ENCODE measurements around the gene PACRGL. TPM values are rescaled to one million over a fixed set of nuclear protein-coding genes. Genes with fewer than 3 reads are reported as not detected.

PACRGL gene
- total RNA-seq, 1 experiment from 2014 or later: 13.5 TPM

DNA sequence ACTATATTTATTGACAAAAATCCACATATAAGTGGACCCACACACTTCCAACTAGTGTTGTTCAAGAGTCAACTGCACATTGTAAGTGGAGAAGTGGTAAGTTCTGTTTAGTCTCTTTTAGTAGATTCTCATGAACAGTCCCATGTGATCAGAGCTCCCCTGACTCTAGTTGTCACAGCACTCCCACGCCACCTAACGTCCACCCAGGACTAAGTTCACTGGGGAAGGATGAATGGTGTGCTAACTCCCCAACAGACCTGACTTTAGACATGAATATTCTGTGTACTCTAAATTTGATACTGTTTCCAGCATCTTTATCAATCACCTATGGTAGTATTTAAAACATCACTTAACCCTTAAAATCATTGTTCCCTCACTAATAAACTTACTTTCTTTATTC is 59.8 kb downstream of the PACRGL start:
- no peaks in the 10 kb centered on the region for H3K9me3 Mint-ChIP-seq
- peak; percentile 24 for DNase-seq (ENCODE audit: low spot score)
- ATAC-seq: peak; percentile 65
- no peaks in the 10 kb centered on the region for H3K36me3 Mint-ChIP-seq
- no peaks in the 10 kb centered on the region for H3K27me3 Mint-ChIP-seq (ENCODE audit: low read depth)
- H3K4me1 Mint-ChIP-seq: no peaks in the 10 kb centered on the region
- no peak for TF ChIP-seq IRF2 (CRISPR knock-in tag; IDR thresholded peaks at IDR 0.05; ENCODE audit: borderline replicate concordance, low read depth)
- TF ChIP-seq, protein P1, sequence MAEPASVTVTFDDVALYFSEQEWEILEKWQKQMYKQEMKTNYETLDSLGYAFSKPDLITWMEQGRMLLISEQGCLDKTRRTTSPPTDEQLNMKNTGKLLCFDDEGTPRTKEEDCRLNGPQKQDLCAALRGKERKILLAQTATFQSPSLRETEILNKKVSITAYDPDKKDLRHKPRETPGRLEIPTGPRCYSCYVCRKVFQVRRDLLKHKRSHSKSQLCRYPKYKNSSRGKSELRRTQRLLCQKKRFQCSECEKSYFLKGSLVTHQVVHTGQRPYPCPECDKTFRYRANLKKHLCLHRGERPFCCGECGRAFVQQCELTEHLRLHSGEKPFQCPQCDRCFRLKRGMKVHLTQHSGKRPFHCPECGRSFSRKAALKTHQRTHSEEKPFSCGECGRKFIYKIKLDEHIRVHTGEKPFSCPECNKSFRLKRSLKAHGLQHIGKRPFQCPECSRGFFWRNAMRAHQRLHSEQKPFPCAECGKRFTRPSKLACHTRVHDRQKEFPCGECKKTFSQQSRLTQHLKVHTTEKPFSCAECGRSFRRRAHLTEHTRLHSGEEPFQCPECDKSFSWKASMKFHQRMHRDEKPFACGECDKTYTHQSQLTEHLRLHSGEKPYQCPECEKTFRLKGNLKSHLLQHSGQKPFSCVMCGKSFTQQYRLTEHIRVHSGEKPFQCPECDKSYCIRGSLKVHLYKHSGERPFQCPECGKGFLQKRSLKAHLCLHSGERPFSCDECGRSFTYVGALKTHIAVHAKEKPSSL (CRISPR knock-in tag; conservative IDR thresholded peaks at IDR 0.05): no peak
- no peak for TF ChIP-seq ZBTB21 (CRISPR knock-in tag; IDR thresholded peaks at IDR 0.05; ENCODE audit: borderline replicate concordance)
- no peak for TF ChIP-seq NFE2L1 (CRISPR knock-in tag; IDR thresholded peaks at IDR 0.05)
- no peak for TF ChIP-seq ZNF219 (CRISPR knock-in tag; IDR thresholded peaks at IDR 0.05; ENCODE audit: borderline replicate concordance)
- TF ChIP-seq, protein P2, sequence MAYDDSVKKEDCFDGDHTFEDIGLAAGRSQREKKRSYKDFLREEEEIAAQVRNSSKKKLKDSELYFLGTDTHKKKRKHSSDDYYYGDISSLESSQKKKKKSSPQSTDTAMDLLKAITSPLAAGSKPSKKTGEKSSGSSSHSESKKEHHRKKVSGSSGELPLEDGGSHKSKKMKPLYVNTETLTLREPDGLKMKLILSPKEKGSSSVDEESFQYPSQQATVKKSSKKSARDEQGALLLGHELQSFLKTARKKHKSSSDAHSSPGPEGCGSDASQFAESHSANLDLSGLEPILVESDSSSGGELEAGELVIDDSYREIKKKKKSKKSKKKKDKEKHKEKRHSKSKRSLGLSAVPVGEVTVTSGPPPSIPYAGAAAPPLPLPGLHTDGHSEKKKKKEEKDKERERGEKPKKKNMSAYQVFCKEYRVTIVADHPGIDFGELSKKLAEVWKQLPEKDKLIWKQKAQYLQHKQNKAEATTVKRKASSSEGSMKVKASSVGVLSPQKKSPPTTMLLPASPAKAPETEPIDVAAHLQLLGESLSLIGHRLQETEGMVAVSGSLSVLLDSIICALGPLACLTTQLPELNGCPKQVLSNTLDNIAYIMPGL (CRISPR knock-in tag; IDR thresholded peaks at IDR 0.05): no peak
- TF ChIP-seq, protein P3, sequence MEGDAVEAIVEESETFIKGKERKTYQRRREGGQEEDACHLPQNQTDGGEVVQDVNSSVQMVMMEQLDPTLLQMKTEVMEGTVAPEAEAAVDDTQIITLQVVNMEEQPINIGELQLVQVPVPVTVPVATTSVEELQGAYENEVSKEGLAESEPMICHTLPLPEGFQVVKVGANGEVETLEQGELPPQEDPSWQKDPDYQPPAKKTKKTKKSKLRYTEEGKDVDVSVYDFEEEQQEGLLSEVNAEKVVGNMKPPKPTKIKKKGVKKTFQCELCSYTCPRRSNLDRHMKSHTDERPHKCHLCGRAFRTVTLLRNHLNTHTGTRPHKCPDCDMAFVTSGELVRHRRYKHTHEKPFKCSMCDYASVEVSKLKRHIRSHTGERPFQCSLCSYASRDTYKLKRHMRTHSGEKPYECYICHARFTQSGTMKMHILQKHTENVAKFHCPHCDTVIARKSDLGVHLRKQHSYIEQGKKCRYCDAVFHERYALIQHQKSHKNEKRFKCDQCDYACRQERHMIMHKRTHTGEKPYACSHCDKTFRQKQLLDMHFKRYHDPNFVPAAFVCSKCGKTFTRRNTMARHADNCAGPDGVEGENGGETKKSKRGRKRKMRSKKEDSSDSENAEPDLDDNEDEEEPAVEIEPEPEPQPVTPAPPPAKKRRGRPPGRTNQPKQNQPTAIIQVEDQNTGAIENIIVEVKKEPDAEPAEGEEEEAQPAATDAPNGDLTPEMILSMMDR (IDR thresholded peaks at IDR 0.05): no peak
- no peak overlapping the region for H3K27ac Mint-ChIP-seq
- ChIA-PET POLR2A (no interaction called here), CTCF (interaction anchor here (0.6 kb wide), 2 partner anchors 12 to 224 kb away, joined by 3 read pairs; no protein-coding TSS in a partner anchor)
- H3K4me3 Mint-ChIP-seq: no peak overlapping the region

DNA sequence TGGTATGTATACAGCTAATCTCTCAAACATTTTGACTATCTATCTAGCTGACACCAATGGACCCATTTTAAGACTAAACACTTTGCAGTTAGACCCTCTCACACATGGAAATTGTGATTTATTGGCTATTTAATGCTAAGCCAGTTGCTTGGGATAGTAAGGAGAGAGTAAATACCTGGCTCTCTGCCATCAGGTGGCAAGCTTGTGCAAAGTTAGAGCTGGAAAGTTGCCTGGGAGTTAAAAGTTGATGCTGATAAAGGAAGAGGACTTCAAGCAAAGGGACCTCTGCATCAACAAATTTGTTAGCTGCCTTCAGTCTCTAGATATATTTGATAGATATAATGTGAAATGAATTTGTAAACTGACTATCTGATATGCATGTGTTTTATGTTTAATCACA is 61.1 kb downstream of the PACRGL start:
- DNase-seq (ENCODE audit: low spot score) (no peak), ATAC-seq (no peak)
- Mint-ChIP-seq H3K27ac (no peak overlapping the region), H3K9me3 (no peaks in the 10 kb centered on the region), H3K36me3 (no peaks in the 10 kb centered on the region), H3K27me3 (ENCODE audit: low read depth) (no peaks in the 10 kb centered on the region), H3K4me1 (no peaks in the 10 kb centered on the region), H3K4me3 (no peak overlapping the region)
- no peak for TF ChIP-seq CBFB (CRISPR knock-in tag; IDR thresholded peaks at IDR 0.05; ENCODE audit: low read depth)
- TF ChIP-seq, protein P4, sequence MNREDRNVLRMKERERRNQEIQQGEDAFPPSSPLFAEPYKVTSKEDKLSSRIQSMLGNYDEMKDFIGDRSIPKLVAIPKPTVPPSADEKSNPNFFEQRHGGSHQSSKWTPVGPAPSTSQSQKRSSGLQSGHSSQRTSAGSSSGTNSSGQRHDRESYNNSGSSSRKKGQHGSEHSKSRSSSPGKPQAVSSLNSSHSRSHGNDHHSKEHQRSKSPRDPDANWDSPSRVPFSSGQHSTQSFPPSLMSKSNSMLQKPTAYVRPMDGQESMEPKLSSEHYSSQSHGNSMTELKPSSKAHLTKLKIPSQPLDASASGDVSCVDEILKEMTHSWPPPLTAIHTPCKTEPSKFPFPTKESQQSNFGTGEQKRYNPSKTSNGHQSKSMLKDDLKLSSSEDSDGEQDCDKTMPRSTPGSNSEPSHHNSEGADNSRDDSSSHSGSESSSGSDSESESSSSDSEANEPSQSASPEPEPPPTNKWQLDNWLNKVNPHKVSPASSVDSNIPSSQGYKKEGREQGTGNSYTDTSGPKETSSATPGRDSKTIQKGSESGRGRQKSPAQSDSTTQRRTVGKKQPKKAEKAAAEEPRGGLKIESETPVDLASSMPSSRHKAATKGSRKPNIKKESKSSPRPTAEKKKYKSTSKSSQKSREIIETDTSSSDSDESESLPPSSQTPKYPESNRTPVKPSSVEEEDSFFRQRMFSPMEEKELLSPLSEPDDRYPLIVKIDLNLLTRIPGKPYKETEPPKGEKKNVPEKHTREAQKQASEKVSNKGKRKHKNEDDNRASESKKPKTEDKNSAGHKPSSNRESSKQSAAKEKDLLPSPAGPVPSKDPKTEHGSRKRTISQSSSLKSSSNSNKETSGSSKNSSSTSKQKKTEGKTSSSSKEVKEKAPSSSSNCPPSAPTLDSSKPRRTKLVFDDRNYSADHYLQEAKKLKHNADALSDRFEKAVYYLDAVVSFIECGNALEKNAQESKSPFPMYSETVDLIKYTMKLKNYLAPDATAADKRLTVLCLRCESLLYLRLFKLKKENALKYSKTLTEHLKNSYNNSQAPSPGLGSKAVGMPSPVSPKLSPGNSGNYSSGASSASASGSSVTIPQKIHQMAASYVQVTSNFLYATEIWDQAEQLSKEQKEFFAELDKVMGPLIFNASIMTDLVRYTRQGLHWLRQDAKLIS (CRISPR knock-in tag; IDR thresholded peaks at IDR 0.05; ENCODE audit: borderline replicate concordance): no peak
- no peak for TF ChIP-seq NR2C2 (CRISPR knock-in tag; IDR thresholded peaks at IDR 0.05)
- no peak for TF ChIP-seq ZNF671 (CRISPR knock-in tag; IDR thresholded peaks at IDR 0.05)
- no peak for TF ChIP-seq ATF1 (CRISPR knock-in tag; IDR thresholded peaks at IDR 0.05)
- TF ChIP-seq GTF2I (CRISPR knock-in tag; conservative IDR thresholded peaks at IDR 0.05): no peak
- no peak for TF ChIP-seq TEAD4 (CRISPR knock-in tag; IDR thresholded peaks at IDR 0.05)
- TF ChIP-seq, protein P5, sequence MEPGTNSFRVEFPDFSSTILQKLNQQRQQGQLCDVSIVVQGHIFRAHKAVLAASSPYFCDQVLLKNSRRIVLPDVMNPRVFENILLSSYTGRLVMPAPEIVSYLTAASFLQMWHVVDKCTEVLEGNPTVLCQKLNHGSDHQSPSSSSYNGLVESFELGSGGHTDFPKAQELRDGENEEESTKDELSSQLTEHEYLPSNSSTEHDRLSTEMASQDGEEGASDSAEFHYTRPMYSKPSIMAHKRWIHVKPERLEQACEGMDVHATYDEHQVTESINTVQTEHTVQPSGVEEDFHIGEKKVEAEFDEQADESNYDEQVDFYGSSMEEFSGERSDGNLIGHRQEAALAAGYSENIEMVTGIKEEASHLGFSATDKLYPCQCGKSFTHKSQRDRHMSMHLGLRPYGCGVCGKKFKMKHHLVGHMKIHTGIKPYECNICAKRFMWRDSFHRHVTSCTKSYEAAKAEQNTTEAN (CRISPR knock-in tag; IDR thresholded peaks at IDR 0.05): no peak
- TF ChIP-seq, protein P6, sequence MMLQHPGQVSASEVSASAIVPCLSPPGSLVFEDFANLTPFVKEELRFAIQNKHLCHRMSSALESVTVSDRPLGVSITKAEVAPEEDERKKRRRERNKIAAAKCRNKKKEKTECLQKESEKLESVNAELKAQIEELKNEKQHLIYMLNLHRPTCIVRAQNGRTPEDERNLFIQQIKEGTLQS (CRISPR knock-in tag; conservative IDR thresholded peaks at IDR 0.05): no peak
- TF ChIP-seq, protein P7, sequence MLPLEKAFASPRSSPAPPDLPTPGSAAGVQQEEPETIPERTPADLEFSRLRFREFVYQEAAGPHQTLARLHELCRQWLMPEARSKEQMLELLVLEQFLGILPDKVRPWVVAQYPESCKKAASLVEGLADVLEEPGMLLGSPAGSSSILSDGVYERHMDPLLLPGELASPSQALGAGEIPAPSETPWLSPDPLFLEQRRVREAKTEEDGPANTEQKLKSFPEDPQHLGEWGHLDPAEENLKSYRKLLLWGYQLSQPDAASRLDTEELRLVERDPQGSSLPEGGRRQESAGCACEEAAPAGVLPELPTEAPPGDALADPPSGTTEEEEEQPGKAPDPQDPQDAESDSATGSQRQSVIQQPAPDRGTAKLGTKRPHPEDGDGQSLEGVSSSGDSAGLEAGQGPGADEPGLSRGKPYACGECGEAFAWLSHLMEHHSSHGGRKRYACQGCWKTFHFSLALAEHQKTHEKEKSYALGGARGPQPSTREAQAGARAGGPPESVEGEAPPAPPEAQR (CRISPR knock-in tag; IDR thresholded peaks at IDR 0.05): no peak
- TF ChIP-seq, protein P8, sequence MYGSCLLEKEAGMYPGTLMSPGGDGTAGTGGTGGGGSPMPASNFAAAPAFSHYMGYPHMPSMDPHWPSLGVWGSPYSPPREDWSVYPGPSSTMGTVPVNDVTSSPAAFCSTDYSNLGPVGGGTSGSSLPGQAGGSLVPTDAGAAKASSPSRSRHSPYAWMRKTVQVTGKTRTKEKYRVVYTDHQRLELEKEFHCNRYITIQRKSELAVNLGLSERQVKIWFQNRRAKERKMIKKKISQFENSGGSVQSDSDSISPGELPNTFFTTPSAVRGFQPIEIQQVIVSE (CRISPR knock-in tag; IDR thresholded peaks at IDR 0.05; ENCODE audit: borderline replicate concordance): no peak
- TF ChIP-seq ETV6 (CRISPR knock-in tag; IDR thresholded peaks at IDR 0.05): no peak
- no peak for TF ChIP-seq ZNF416 (CRISPR knock-in tag; IDR thresholded peaks at IDR 0.05)
- ChIA-PET POLR2A (no interaction called here), CTCF (interaction anchor here (1.7 kb wide), 1 partner anchor 12 kb away, joined by 13 read pairs; no protein-coding TSS in a partner anchor)
